Measurements from ENCODE around the gene GSAP. TPM values are rescaled to one million over a fixed set of nuclear protein-coding genes. Genes with fewer than 3 reads are reported as not detected.

GSAP gene
- total and polyA plus RNA-seq, 2 donors (not counting 1 experiment from before 2014, with no cell fraction given), result 4.4 to 21.5 TPM

DNA sequence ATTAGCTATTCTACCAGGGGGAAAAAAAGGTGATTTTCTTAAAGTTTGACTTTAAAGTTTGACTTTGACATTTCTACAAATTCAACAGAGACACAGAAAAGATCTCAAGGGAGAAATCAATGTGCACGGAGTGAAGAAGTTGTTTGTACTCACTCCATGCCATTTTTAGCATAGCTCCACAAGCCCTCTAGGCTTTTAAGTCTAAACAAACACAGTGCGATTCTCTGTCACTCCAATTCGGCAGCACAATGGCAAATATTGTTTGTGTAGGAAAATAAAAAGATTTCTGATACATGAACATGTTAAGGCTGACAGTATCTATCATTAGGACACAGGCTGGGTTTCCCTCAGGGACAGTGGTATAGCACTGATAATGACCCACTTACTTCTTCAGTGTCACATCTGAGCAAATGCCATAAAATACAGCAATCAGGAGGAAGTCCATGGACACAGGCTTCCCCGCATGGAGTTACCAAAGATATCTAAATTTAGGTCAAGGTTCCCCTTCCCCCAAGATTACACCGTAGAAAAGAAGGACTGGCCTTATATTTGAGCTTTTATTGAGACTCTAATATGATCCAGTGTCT, 28.0 kb downstream of the GSAP start:
- Histone ChIP-seq H3K4me1 (ENCODE audit: control insufficient read depth, extremely low read depth, insufficient read depth, low read length) (no peaks in the 10 kb centered on the region), H3K9me3 (ENCODE audit: control insufficient read depth, insufficient read depth, low read depth, low read length) (no peaks in the 10 kb centered on the region), H3K79me2 (ENCODE audit: control insufficient read depth, insufficient read depth, low read length) (no peaks in the 10 kb centered on the region), H3K27ac (ENCODE audit: insufficient read depth, low read length) (no peak overlapping the region), H2AFZ (ENCODE audit: low read length) (no peak overlapping the region), H3K4me3 (replicated peaks in 1 of 4; ENCODE audit: control extremely low read depth in 1 of 4, insufficient read depth in 1 of 4, low read depth in 3 of 4, low read length in 4 of 4) (no peak overlapping the region), H3K4me2 (ENCODE audit: extremely low read depth, insufficient read depth, low read length) (no peak overlapping the region), H4K20me1 (ENCODE audit: control insufficient read depth, extremely low read depth, insufficient read depth, low read length) (no peaks in the 10 kb centered on the region), H3K36me3 (ENCODE audit: control insufficient read depth, insufficient read depth, low read length) (peaks cover 1% of the 10 kb centered on the region), H3K27me3 (ENCODE audit: control insufficient read depth, insufficient read depth, low read length) (no peaks in the 10 kb centered on the region), H3K9ac (ENCODE audit: insufficient read depth, low read length) (no peak overlapping the region)
- DNase-seq (ENCODE audit: low read depth in 2 of 2), result no peak
- no peak for TF ChIP-seq EZH2 (IDR thresholded peaks at IDR 0.05; ENCODE audit: low read length, missing control alignments)
- TF ChIP-seq, protein P1, sequence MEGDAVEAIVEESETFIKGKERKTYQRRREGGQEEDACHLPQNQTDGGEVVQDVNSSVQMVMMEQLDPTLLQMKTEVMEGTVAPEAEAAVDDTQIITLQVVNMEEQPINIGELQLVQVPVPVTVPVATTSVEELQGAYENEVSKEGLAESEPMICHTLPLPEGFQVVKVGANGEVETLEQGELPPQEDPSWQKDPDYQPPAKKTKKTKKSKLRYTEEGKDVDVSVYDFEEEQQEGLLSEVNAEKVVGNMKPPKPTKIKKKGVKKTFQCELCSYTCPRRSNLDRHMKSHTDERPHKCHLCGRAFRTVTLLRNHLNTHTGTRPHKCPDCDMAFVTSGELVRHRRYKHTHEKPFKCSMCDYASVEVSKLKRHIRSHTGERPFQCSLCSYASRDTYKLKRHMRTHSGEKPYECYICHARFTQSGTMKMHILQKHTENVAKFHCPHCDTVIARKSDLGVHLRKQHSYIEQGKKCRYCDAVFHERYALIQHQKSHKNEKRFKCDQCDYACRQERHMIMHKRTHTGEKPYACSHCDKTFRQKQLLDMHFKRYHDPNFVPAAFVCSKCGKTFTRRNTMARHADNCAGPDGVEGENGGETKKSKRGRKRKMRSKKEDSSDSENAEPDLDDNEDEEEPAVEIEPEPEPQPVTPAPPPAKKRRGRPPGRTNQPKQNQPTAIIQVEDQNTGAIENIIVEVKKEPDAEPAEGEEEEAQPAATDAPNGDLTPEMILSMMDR (conservative IDR thresholded peaks at IDR 0.05 in 1 of 2, IDR thresholded peaks at IDR 0.05 in 1 of 2; ENCODE audit: low read depth in 1 of 2, low read length in 2 of 2), result no peak

DNA sequence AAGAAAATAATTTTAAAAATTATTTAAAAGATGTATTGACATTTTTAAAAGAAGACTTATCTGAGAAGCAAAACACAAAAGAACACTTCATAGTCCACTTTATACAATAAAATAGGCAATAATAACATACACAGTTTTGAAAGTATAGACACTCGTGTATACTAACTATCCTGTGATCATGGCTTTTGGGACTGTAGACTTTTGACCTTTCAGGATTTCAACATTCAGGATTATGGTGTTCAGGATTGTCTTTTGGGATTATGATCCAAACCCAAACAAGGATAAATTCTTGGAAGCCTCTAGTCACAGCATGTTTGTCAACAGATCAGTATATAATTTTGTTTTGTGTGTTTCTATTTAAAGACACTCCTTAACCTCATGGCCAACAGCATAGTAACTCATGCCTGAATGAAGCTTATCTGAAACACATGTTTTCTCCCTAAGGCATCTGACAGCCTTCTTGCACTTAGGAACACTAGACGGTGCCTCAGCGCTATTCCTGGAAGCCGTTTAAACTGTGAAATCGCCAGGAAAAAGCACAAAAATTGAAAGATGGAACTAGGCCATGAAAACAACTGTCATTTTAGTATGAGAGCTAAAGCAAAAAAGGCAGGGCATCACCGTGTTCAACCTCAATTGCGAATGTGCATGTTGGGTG, 29.9 kb downstream of the GSAP start:
- Histone ChIP-seq H3K9ac (ENCODE audit: insufficient read depth, low read length) (no peak overlapping the region), H3K4me2 (ENCODE audit: extremely low read depth, insufficient read depth, low read length) (no peak overlapping the region), H3K4me3 (replicated peaks in 1 of 4; ENCODE audit: control extremely low read depth in 1 of 4, insufficient read depth in 1 of 4, low read depth in 3 of 4, low read length in 4 of 4) (no peak overlapping the region), H3K79me2 (ENCODE audit: control insufficient read depth, insufficient read depth, low read length) (no peaks in the 10 kb centered on the region), H2AFZ (ENCODE audit: low read length) (no peak overlapping the region), H3K27me3 (ENCODE audit: control insufficient read depth, insufficient read depth, low read length) (no peaks in the 10 kb centered on the region), H3K9me3 (ENCODE audit: control insufficient read depth, insufficient read depth, low read depth, low read length) (no peaks in the 10 kb centered on the region), H3K36me3 (ENCODE audit: control insufficient read depth, insufficient read depth, low read length) (peaks cover 1% of the 10 kb centered on the region), H3K27ac (ENCODE audit: insufficient read depth, low read length) (no peak overlapping the region), H3K4me1 (ENCODE audit: control insufficient read depth, extremely low read depth, insufficient read depth, low read length) (no peaks in the 10 kb centered on the region), H4K20me1 (ENCODE audit: control insufficient read depth, extremely low read depth, insufficient read depth, low read length) (no peaks in the 10 kb centered on the region)
- peak in 1 of 2 donors; percentile 37 for DNase-seq (ENCODE audit: low read depth in 2 of 2)
- TF ChIP-seq EZH2 (IDR thresholded peaks at IDR 0.05; ENCODE audit: low read length, missing control alignments), result no peak
- TF ChIP-seq, protein P1 (conservative IDR thresholded peaks at IDR 0.05 in 1 of 2, IDR thresholded peaks at IDR 0.05 in 1 of 2; ENCODE audit: low read depth in 1 of 2, low read length in 2 of 2), result no peak

DNA sequence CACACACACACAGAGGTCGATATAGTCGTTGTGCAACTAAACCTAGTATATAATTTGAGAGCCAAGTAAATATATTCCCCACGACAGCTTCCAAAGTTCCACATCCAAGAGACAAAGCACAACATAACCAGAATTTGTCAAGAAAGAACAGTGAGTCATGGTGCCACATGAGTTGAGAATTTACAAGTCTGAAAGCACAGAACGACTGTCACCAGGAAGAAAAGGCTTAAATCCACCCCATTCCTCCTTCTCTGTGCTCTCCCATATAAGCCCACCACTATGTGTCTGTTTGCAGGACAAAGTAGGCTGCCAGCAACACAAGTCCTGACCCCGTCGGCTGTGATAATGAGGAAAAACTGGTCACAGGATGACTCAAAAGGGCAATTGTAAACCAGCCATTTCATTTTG, 32.8 kb downstream of the GSAP start:
- TF ChIP-seq, protein P1 (conservative IDR thresholded peaks at IDR 0.05 in 1 of 2, IDR thresholded peaks at IDR 0.05 in 1 of 2; ENCODE audit: low read depth in 1 of 2, low read length in 2 of 2), result no peak
- no peak for TF ChIP-seq EZH2 (IDR thresholded peaks at IDR 0.05; ENCODE audit: low read length, missing control alignments)
- no peaks in the 10 kb centered on the region for H3K27me3 ChIP-seq (ENCODE audit: control insufficient read depth, insufficient read depth, low read length)
- H2AFZ ChIP-seq (ENCODE audit: low read length), result no peak overlapping the region
- no peak overlapping the region for H3K4me3 ChIP-seq (replicated peaks in 1 of 4; ENCODE audit: control extremely low read depth in 1 of 4, insufficient read depth in 1 of 4, low read depth in 3 of 4, low read length in 4 of 4)
- H4K20me1 ChIP-seq (ENCODE audit: control insufficient read depth, extremely low read depth, insufficient read depth, low read length), result no peaks in the 10 kb centered on the region
- H3K4me1 ChIP-seq (ENCODE audit: control insufficient read depth, extremely low read depth, insufficient read depth, low read length), result no peaks in the 10 kb centered on the region
- no peak overlapping the region for H3K27ac ChIP-seq (ENCODE audit: insufficient read depth, low read length)
- no peaks in the 10 kb centered on the region for H3K79me2 ChIP-seq (ENCODE audit: control insufficient read depth, insufficient read depth, low read length)
- H3K9me3 ChIP-seq (ENCODE audit: control insufficient read depth, insufficient read depth, low read depth, low read length), result no peaks in the 10 kb centered on the region
- DNase-seq (ENCODE audit: low read depth in 2 of 2), result peak; percentile 21 to 43
- no peak overlapping the region for H3K4me2 ChIP-seq (ENCODE audit: extremely low read depth, insufficient read depth, low read length)
- H3K36me3 ChIP-seq (ENCODE audit: control insufficient read depth, insufficient read depth, low read length), result peaks cover 1% of the 10 kb centered on the region
- no peak overlapping the region for H3K9ac ChIP-seq (ENCODE audit: insufficient read depth, low read length)

All from fibroblast of lung (primary cell).